ENCODE data around the gene CLIC1. TPM values are rescaled to one million over a fixed set of nuclear protein-coding genes. Genes with fewer than 3 reads are reported as not detected.
A peak's percentile ranks its signal among the peaks of the same experiment; 100 is the strongest.

CLIC1 gene
- total RNA-seq, 1 experiment from 2014 or later = 432 TPM

GRCh38 chr6:31760790-31761189, 24.5 kb upstream of the CLIC1 start:
- POLR2A ChIA-PET = no interaction called here
- H3K79me2 ChIP-seq (ENCODE audit: insufficient read depth, low read length) = no peaks in the 10 kb centered on the region
- TF ChIP-seq, protein P1, sequence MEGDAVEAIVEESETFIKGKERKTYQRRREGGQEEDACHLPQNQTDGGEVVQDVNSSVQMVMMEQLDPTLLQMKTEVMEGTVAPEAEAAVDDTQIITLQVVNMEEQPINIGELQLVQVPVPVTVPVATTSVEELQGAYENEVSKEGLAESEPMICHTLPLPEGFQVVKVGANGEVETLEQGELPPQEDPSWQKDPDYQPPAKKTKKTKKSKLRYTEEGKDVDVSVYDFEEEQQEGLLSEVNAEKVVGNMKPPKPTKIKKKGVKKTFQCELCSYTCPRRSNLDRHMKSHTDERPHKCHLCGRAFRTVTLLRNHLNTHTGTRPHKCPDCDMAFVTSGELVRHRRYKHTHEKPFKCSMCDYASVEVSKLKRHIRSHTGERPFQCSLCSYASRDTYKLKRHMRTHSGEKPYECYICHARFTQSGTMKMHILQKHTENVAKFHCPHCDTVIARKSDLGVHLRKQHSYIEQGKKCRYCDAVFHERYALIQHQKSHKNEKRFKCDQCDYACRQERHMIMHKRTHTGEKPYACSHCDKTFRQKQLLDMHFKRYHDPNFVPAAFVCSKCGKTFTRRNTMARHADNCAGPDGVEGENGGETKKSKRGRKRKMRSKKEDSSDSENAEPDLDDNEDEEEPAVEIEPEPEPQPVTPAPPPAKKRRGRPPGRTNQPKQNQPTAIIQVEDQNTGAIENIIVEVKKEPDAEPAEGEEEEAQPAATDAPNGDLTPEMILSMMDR (IDR thresholded peaks at IDR 0.05 in 2 of 3, conservative IDR thresholded peaks at IDR 0.05 in 1 of 3; ENCODE audit: borderline replicate concordance in 1 of 3, insufficient read depth in 1 of 3, low read depth in 2 of 3, low read length in 2 of 3) = 0 out of 6 replicates have a peak, but pooled peaks of 1 of the 3 experiments have one; percentile 4
- TF ChIP-seq ELF1 (IDR thresholded peaks at IDR 0.05; ENCODE audit: borderline replicate concordance, low read depth) = no peak
- H3K9me3 ChIP-seq (ENCODE audit: control insufficient read depth in 1 of 2, insufficient read depth in 1 of 2, low read depth in 1 of 2, low read length in 2 of 2) = no peaks in the 10 kb centered on the region
- H3K27ac ChIP-seq (ENCODE audit: low read depth, low read length) = no peak overlapping the region
- RAD21 ChIA-PET (ENCODE audit: low non-redundant PET in 1 of 2, low total read pairs in 2 of 2, uncharacterized antibody in 2 of 2, unreplicated experiment in 2 of 2) = no interaction called here
- H2AFZ ChIP-seq (ENCODE audit: low read depth, low read length, poor library complexity, severe bottlenecking) = no peak overlapping the region
- no peak overlapping the region for H3K4me3 ChIP-seq (replicated peaks in 1 of 2; ENCODE audit: low read depth in 1 of 2, low read length in 2 of 2)
- BruUV-seq (replicated peaks) = no TSS peak
- H4K20me1 ChIP-seq (ENCODE audit: insufficient read depth) = no peaks in the 10 kb centered on the region
- intact Hi-C loops (cut with micrococcal nuclease) = no loop called here
- DNase-seq (ENCODE audit: low read depth, low spot score) (no peak), ATAC-seq (no peak)
- no peaks in the 10 kb centered on the region for H3K27me3 ChIP-seq (ENCODE audit: insufficient read depth, low read length)
- H3K4me1 ChIP-seq (ENCODE audit: control insufficient read depth in 1 of 2, insufficient read depth in 2 of 2, low read length in 2 of 2) = peaks cover 7 to 18% of the 10 kb centered on the region in 2 experiments; a peak in 3 of 4 replicates
- no peak overlapping the region for H3K9ac ChIP-seq (ENCODE audit: low read length)
- H3K4me2 ChIP-seq (ENCODE audit: low read length) = no peak overlapping the region
- no peaks in the 10 kb centered on the region for H3K9me2 ChIP-seq (ENCODE audit: insufficient read depth)
- CTCF ChIA-PET = interaction anchor here (1.4 kb wide), 1 partner anchor 9 kb away, joined by 6 read pairs; no protein-coding TSS in a partner anchor
- peaks cover 3 to 34% of the 10 kb centered on the region in 2 experiments; a peak in 2 of 4 replicates for H3K36me3 ChIP-seq (ENCODE audit: control insufficient read depth in 1 of 2, insufficient read depth in 2 of 2, low read length in 2 of 2)

DNA sequence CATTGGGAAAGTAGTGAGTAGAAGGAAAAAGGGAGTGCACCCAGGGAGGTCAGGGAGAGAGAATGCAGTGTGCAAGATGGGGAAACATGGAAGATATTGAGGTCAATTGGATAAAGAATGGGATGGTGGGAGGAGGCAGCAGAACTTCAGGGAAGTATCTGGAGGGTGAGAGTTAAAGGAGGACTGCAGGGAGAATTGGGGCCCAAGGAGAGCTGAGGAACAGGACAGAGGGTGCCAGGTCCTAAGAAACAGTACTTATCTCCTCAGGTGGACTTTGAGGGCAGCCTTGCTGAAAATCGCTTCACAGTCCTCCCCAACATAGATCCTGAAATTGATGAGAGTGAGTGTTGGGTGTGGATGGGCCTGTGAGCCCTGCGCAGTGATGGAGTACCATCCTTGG, 22.0 kb upstream of the CLIC1 start:
- no peak overlapping the region for H3K9ac ChIP-seq (ENCODE audit: low read length)
- peaks cover 4 to 8% of the 10 kb centered on the region in 2 experiments; a peak in 3 of 4 replicates for H3K4me1 ChIP-seq (ENCODE audit: control insufficient read depth in 1 of 2, insufficient read depth in 2 of 2, low read length in 2 of 2)
- no peak overlapping the region for H3K4me3 ChIP-seq (replicated peaks in 1 of 2; ENCODE audit: low read depth in 1 of 2, low read length in 2 of 2)
- ChIA-PET CTCF (interaction anchor here (2.1 kb wide), 1 partner anchor 11 kb away, joined by 10 read pairs; no protein-coding TSS in a partner anchor), POLR2A (no interaction called here), RAD21 (ENCODE audit: low non-redundant PET in 1 of 2, low total read pairs in 2 of 2, uncharacterized antibody in 2 of 2, unreplicated experiment in 2 of 2) (no interaction called here)
- no peaks in the 10 kb centered on the region for H3K27me3 ChIP-seq (ENCODE audit: insufficient read depth, low read length)
- intact Hi-C loops (cut with micrococcal nuclease) = no loop called here
- H3K36me3 ChIP-seq (ENCODE audit: control insufficient read depth in 1 of 2, insufficient read depth in 2 of 2, low read length in 2 of 2) = peaks cover 3 to 34% of the 10 kb centered on the region in 2 experiments; a peak in 2 of 4 replicates
- H3K27ac ChIP-seq (ENCODE audit: low read depth, low read length) = no peak overlapping the region
- no peak overlapping the region for H3K4me2 ChIP-seq (ENCODE audit: low read length)
- no peak overlapping the region for H2AFZ ChIP-seq (ENCODE audit: low read depth, low read length, poor library complexity, severe bottlenecking)
- no peaks in the 10 kb centered on the region for H3K9me3 ChIP-seq (ENCODE audit: control insufficient read depth in 1 of 2, insufficient read depth in 1 of 2, low read depth in 1 of 2, low read length in 2 of 2)
- H3K79me2 ChIP-seq (ENCODE audit: insufficient read depth, low read length) = no peaks in the 10 kb centered on the region
- H4K20me1 ChIP-seq (ENCODE audit: insufficient read depth) = no peaks in the 10 kb centered on the region
- no peak for ATAC-seq
- no peaks in the 10 kb centered on the region for H3K9me2 ChIP-seq (ENCODE audit: insufficient read depth)
- DNase-seq (ENCODE audit: low read depth, low spot score) = no peak
- no TSS peak for BruUV-seq (replicated peaks)
- TF ChIP-seq EZH2phosphoT487 (IDR thresholded peaks at IDR 0.05; ENCODE audit: borderline replicate concordance) = no peak
- no peak for TF ChIP-seq TCF7L2 (IDR thresholded peaks at IDR 0.05; ENCODE audit: borderline replicate concordance, extremely low read depth, insufficient read depth, insufficient read length)
- no peak for TF ChIP-seq MAX (IDR thresholded peaks at IDR 0.05)
- no peak for TF ChIP-seq JUND (IDR thresholded peaks at IDR 0.05)
- no peak for TF ChIP-seq SRF (IDR thresholded peaks at IDR 0.05; ENCODE audit: low read depth)
- TF ChIP-seq, protein P1 (IDR thresholded peaks at IDR 0.05 in 2 of 3, conservative IDR thresholded peaks at IDR 0.05 in 1 of 3; ENCODE audit: borderline replicate concordance in 1 of 3, insufficient read depth in 1 of 3, low read depth in 2 of 3, low read length in 2 of 3) = no peak
- no peak for TF ChIP-seq EGR1 (IDR thresholded peaks at IDR 0.05; ENCODE audit: low read depth)
- TF ChIP-seq POLR2A (IDR thresholded peaks at IDR 0.05; ENCODE audit: borderline replicate concordance, extremely low read depth, insufficient read depth, insufficient read length) = no peak
- TF ChIP-seq CEBPB (IDR thresholded peaks at IDR 0.05; ENCODE audit: low read depth) = no peak
- TF ChIP-seq, protein P2, sequence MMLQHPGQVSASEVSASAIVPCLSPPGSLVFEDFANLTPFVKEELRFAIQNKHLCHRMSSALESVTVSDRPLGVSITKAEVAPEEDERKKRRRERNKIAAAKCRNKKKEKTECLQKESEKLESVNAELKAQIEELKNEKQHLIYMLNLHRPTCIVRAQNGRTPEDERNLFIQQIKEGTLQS (IDR thresholded peaks at IDR 0.05) = no peak
- TF ChIP-seq SP1 (IDR thresholded peaks at IDR 0.05; ENCODE audit: low read depth) = no peak
- TF ChIP-seq CBX3 (IDR thresholded peaks at IDR 0.05; ENCODE audit: low read depth) = no peak
- no peak for TF ChIP-seq FOSL1 (IDR thresholded peaks at IDR 0.05; ENCODE audit: low read depth)

Measured in HCT116 (cell line).